GM21423 (cell line): ENCODE results near the gene RPL35.

Experiments used
- ATAC-seq: cut with Tn5 transposase; IDR thresholded peaks from one replicate; pipeline ENCODE4 v1.9.1; 2021; ENCODE audit warnings: mild to moderate bottlenecking, moderate library complexity; ENCODE audit not compliant: unreplicated experiment

The RPL35 gene

DNA sequence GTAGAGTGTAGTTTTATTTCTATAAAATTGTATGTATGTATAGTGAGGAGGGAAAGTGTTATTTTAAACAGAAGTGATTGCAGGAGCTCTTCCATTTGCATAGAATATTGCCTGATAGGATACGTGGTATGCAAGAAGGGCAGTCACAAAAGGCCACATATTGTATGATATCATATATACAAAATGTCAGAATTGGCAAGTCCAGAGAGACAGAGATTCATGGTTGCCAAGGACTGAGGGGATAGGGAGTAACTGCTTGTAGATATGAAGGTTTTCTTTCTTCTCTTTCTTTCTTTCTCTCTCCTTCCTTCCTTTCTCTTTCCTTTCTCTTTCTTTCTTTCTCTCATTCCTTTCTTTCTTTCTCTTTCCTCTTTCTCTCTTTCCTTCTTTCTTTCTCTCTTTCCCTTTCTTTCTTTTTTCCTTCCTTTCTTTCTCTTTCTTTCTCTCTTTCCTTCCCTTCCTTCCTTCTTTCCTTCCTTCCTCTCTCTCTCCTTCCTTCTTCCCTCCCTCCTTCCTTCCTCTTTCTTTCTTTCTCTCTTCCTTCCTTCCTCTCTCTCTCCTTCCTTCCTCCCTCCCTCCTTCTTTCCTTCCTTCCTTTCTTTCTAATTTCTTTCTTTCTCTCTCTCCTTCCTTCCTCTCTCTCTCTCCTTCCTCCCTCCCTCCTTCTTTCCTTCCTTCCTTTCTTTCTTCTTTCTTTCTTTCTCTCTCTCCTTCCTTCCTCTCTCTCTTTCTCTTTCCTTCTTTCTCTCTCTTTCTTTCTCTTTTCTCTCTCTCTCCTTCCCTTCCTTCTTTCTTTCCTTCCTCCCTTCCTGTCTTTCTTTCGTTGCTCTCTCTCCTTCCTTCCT, 33.0 kb downstream of the RPL35 start:
- ATAC-seq = no peak

DNA sequence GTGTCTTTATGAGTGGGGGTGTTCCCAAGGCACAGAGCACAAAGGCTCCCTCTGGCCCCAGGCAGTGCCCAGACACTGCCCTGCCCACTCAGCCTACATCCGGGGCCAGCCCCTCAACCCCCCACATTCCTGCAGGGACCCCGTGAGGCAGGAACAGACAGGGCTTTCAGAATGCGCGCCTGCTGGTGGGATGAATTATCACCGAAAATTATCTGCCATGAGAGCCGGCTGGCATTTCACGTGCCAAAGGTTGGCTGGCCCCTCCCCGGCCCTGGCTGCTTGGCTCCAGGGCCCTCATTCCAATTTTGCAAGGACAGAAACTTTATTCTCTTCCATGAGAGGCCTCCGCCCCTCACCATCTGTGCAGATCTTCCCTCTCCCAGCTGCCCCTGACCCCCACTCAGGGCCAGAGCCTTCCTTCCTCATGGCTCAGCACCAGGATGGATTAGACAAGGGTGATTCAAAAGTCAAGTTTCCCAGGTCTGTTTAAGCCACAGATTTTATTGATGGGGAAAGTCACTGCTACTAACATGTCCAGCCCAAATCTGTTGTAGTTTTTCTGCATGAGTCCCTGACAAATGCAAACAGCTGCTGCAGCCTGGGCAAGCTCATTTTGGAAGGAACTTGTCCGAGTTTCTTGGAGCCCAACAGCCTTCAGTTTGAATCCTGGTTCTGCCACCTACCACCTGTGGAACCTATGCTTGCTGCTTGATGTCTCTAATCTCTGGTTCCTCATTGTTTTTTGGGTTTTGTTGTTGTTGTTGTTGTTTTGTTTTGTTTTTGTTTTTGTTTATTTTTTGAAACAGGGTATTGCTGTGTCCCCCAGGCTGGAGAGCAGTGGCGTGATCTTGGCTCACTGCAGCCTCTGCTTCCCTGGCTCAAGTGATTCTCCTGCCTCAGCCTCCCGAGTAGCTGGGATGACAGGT, 40.8 kb downstream of the RPL35 start:
- no peak for ATAC-seq

DNA sequence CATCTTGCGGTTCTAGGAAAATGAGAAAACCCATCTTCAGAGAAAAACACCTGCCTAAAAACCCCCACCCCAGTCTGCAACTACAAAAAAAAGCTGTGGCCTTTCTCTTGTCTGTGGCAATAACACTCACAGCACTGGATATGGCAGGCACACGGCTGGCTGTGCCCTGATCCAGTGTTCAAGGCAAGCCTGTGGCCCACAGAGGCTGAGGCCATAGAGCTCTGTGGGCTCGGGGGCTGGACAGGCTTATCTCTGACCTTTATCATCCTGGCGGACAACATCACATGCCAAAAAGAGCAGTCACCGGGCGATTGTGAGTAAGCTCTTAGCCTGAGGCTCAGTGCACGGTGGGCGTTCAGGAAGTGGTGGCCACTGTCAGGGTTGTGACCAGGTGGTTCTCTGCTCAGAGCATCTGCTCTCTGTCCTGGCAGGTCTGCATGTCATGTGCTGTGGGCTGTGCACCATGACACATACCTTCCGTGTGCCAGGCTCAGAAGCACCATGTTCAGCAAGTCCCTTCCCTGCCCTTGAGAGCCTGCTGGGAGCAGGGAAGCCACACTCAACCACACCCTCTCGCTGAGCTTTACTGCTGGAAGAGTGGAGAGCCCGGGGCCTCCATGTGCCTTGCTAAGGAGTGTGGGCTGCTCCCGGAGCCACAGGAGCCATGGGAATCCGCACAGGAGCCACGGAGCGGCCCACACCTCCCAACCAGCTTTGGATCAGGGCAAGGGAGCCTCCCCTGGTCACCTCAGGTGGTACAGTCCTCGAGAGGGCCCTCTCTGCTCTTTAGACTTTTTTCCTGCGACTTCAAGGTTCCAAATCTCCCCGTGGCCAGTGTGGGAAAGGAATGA, 43.1 kb downstream of the RPL35 start:
- ATAC-seq = no peak

DNA sequence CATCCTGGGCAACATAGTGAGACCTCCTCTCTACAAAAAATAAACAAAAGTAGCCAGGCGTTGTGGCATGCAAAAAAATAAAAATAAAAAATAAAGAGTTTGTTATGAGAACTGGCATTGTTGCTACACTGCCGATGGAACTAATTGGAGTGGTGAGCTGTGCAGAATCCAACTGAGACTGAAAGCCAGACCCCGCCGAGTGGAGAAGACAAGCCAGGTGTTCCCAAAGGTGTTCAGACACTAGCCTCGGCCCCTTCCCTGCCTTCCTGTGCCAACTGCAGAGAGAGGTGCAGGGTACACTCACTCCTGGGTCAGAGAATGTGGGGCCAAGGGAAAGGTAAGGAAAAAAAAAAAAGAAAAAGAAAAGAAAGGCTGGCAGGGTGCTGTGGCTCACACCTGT, 46.2 kb downstream of the RPL35 start:
- ATAC-seq = no peak

DNA sequence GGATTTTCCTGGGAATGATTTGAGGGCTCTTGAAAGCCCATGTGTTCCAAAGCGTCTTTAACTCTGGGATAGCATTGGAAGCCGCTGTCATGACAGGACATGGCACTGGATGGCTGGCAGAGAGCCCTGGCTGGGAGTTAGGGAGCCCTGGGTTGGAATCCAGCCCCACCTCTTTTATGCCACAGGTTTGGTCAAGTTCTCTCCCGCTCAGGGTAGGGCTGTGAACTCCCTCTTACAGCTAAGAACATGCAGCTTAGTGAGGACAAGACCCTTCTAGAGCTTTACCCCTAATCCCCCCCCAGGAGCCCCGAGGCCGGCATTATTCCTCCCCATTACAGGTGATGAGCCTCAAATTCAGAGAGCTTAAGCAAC, 47.6 kb downstream of the RPL35 start:
- no peak for ATAC-seq

DNA sequence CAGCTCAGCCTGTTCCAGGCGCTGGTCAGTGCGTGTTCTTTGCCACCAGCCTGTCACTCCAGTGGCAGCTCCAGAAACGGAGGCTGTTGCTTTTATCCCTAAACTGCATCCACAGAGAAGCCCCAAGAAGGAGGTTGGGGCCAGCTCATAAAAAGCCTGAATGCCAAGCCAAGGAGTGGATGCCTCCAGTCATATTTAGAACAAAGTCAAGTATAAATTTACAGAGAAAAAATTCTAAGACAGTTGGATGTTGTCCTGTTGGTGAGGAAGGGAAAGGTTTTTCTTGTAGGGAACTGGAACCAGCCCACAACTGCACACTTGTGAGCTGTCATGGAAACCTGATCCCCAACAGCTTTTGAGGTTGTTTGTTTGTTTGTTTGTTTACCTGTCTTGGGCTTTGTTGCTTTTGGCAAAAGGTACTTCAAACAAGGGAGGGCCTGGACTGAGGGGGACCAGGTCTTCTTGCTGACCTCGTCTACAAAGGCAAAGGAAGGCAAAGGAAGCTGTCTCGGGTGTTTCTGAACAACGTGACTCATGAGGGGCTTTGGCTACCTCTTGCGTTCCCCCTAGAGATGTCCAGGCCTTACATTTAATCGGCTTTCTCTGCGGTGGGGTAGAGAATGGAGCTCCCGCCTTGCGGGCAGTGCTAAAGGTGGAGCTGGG, 48.1 kb downstream of the RPL35 start:
- no peak for ATAC-seq

DNA sequence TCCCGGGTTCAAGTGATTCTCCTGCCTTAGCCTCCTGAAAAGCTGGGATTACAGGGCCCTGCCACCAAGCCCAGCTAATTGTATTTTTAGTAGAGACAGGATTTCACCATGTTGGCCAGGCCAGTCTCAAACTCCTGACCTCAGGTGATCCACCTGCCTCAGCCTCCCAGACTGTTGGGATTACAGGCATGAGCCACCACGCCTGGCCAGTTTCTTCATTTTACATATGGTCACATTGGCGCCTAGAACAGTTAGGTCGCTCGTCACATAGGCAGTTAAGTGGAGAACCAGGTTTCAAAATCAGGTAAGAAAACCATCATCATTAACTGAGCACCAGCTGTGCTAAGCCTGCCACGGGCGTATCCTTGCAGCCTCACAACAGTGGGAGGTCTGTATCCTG, 48.7 kb downstream of the RPL35 start:
- ATAC-seq = no peak

DNA sequence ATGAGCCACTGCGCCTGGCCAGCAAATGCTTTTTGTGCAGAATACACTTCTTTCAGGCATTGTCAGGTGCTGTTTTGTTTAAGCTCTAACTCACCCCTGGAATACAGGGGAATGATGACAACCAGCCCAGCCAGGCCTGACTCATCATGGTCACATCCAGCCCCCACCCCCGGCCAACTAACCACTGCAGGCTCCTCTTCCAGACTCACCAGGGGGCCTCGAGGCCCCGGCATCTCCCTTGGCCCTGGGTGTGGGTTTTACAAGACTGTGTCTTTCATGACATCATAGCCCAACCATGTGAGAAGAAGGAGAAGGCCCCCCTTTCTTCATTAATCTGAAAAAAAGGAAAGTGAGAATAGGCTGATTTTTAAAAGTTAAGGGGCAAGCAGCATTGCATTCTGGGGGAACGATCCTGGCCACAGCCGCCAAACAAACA, 49.3 kb downstream of the RPL35 start:
- no peak for ATAC-seq

DNA sequence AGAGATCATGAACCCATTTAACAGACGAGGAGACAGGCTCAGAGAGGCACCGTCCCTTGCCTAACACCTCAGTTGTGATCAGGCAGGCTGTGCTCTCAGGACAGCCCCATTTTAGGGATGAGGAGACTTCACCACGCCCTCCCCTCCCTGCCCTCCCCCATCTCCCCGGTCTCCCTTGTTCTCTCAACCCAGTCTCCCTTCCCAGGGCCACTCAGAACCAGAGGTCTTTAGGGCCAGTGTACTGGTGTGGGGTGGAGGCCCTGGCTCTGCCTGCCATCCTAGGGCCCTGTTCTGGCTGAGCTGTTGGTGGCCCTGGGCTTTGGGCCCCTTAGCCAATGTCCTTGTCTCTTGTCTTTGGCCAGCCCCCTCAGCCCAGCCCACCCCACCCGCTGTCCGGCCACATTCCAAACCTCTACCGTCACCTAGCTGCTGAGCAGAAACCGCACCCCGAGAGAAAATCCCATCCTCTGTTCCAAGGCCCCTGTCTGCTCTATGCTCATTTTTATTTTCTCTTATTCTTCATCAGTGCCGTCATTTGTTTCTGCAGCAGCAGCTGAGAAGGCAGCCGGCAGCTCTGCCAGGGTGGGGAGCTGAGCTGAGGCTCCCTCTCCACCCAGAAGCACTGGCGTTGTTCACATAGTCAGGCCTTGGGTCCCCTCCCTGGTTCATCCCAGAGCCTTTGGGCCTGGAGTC, 50.9 kb downstream of the RPL35 start:
- no peak for ATAC-seq

DNA sequence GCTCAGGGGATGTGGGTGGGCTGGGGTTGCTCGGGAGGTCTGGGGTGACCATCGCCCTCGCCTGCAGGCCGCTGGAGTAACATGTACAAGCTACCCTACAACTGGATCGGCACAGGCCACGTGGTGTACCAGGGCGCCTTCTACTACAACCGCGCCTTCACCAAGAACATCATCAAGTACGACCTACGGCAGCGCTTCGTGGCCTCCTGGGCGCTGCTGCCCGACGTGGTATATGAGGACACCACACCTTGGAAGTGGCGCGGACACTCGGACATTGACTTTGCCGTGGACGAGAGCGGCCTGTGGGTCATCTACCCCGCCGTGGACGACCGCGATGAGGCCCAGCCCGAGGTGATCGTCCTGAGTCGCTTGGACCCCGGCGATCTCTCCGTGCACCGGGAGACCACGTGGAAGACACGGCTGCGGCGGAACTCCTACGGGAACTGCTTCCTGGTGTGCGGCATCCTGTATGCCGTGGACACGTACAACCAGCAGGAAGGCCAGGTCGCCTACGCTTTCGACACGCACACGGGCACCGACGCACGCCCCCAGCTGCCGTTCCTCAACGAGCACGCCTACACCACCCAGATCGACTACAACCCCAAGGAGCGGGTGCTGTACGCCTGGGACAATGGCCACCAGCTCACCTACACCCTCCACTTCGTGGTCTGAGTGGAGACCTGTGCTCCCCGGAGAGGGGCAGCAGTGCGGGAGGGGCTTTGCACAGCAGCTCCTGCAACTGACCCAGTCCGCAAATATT, 51.8 kb downstream of the RPL35 start:
- no peak for ATAC-seq

DNA sequence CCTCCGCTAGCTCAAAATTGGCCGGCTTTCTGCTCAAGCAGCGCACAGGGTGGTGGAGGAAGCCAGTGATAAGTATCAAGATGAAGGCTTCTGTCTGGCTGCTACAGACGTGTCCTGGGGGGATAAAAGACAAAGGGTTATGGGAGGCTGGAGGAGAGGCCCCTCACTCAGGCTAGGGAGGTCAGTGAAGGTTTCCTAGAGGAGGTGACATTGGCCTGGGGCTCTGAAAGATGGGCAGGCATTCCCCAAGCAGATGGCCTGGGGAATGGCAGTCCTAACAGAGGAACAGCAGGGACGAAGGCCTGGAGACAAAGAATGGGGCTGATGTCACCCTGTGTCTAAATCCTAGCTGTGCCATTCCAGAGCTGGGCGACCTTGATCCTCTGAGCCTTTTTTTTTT, 52.5 kb downstream of the RPL35 start:
- no peak for ATAC-seq

DNA sequence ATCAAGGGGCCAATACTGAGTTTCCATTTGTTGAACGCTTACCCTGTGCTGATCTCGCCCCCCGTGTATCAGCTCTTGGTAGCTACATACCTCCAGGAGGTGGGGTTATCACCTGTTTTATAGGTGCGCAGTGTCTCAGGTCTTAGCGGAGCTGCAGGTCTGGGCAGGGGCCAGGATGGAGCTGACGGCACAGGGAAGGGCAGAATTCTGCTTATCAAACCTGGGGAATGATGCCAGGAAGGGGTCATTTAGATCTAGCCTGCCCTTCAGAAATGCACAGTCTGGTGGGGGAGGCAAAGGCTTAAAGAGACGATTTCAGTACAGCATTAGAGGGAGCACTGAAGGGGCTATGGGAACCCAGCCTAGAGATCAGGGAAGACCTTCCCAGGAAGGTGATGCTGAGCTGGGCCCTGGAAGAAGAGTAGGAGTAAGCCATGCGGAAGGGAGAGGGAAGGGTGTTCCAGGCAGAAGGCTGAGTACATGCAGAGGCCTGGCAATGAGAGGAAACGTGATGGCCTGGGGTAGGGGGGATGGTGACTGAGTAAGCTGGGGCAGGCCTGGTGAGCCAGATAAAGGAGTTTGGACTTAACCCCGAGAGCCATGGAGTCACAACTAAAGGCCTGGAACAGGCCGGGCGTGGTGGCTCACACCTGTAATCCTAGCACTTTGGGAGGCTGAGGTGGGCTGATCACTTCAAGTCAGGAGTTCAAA, 53.4 kb downstream of the RPL35 start:
- ATAC-seq = no peak
